Stimulated activated CD4-positive, alpha-beta T cell treated with anti-CD3 and anti-CD28 coated beads, Interleukin-4, amount 100 ng/mL, for 4 hours (primary cell): ENCODE measurements around the gene PCDHA4.
"Not testable (repeated sequence)": the region's sequence is repeated elsewhere in the genome, so short reads cannot be mapped to it uniquely, and the experiment has no call there.

Source experiments
- DNase-seq, 2 experiments: peaks; one replicate each; pipeline ENCODE4 v3.0.0-alpha.2; 2020

Gene PCDHA4

GRCh38 chr5:140822281-140822629, 15.4 kb downstream of the PCDHA4 start:
- DNase-seq: no peak

GRCh38 chr5:140822969-140823368, 16.1 kb downstream of the PCDHA4 start:
- not testable (repeated sequence) for DNase-seq

- DNase-seq: no peak
Measured at GRCh38 chr5:140823475-140823874, 16.6 kb downstream of the PCDHA4 start.

GRCh38 chr5:140827704-140828361, 21.0 kb downstream of the PCDHA4 start, which contains the start of gene PCDHA6:
Gene PCDHA6 (plus strand): TSS chr5:140827960. CDS start chr5:140828092, 132 bp downstream.
- DNase-seq: no peak

GRCh38 chr5:140828362-140828737, 21.5 kb downstream of the PCDHA4 start:
- no peak for DNase-seq

GRCh38 chr5:140829511-140830501, 22.9 kb downstream of the PCDHA4 start:
- DNase-seq: not testable (repeated sequence)

- no peak for DNase-seq
Measured at GRCh38 chr5:140833993-140834392, 27.1 kb downstream of the PCDHA4 start, which contains the start of gene PCDHA7. Gene PCDHA7 (plus strand): TSS chr5:140834269. CDS start chr5:140834384, 115 bp downstream.

- not testable (repeated sequence) for DNase-seq
Measured at GRCh38 chr5:140834439-140835008, 27.7 kb downstream of the PCDHA4 start.

GRCh38 chr5:140835622-140836510, 29.0 kb downstream of the PCDHA4 start:
- no peak for DNase-seq

- DNase-seq: no peak
Measured at GRCh38 chr5:140840978-140841962, 34.4 kb downstream of the PCDHA4 start, which contains the start of gene PCDHA8. Gene PCDHA8 (plus strand): TSS chr5:140841187. CDS start chr5:140841322, 135 bp downstream.

- DNase-seq: no peak
Measured at GRCh38 chr5:140842798-140843733, 36.2 kb downstream of the PCDHA4 start.

- not testable (repeated sequence) for DNase-seq
Measured at GRCh38 chr5:140848139-140849102, 41.6 kb downstream of the PCDHA4 start, which contains the start of gene PCDHA9. Gene PCDHA9 (plus strand): TSS chr5:140848382. CDS start chr5:140848496, 114 bp downstream.

GRCh38 chr5:140849831-140850634, 43.2 kb downstream of the PCDHA4 start:
- not testable (repeated sequence) for DNase-seq

GRCh38 chr5:140855772-140856674, 49.2 kb downstream of the PCDHA4 start, which contains the start of gene PCDHA10:
Gene PCDHA10 (plus strand): TSS chr5:140855897. CDS start chr5:140856049, 152 bp downstream.
- DNase-seq: no peak

- DNase-seq: no peak
Measured at GRCh38 chr5:140857177-140857986, 50.5 kb downstream of the PCDHA4 start.

GRCh38 chr5:140857987-140858240, 51.0 kb downstream of the PCDHA4 start:
- DNase-seq: no peak
